GM23248 (cell line): Measurements from ENCODE around the gene PEX13.

ENCODE experiments used
- EZH2 ChIP-seq: fragments of 200-600 bp; sonication (generic); IDR thresholded peaks from 2 replicates; pipeline ENCODE4 v1.6.1; 2018; ENCODE audit warnings: antibody characterized with exemption, mild to moderate bottlenecking; ENCODE audit not compliant: insufficient read depth, poor library complexity, severe bottlenecking
- EZH2phosphoT487 ChIP-seq: fragments of 200-600 bp; sonication (generic); IDR thresholded peaks from 2 replicates; pipeline ENCODE4 v1.6.1; 2018; ENCODE audit warnings: antibody characterized with exemption, moderate library complexity, mild to moderate bottlenecking, low read depth; ENCODE audit not compliant: insufficient read depth

DNA sequence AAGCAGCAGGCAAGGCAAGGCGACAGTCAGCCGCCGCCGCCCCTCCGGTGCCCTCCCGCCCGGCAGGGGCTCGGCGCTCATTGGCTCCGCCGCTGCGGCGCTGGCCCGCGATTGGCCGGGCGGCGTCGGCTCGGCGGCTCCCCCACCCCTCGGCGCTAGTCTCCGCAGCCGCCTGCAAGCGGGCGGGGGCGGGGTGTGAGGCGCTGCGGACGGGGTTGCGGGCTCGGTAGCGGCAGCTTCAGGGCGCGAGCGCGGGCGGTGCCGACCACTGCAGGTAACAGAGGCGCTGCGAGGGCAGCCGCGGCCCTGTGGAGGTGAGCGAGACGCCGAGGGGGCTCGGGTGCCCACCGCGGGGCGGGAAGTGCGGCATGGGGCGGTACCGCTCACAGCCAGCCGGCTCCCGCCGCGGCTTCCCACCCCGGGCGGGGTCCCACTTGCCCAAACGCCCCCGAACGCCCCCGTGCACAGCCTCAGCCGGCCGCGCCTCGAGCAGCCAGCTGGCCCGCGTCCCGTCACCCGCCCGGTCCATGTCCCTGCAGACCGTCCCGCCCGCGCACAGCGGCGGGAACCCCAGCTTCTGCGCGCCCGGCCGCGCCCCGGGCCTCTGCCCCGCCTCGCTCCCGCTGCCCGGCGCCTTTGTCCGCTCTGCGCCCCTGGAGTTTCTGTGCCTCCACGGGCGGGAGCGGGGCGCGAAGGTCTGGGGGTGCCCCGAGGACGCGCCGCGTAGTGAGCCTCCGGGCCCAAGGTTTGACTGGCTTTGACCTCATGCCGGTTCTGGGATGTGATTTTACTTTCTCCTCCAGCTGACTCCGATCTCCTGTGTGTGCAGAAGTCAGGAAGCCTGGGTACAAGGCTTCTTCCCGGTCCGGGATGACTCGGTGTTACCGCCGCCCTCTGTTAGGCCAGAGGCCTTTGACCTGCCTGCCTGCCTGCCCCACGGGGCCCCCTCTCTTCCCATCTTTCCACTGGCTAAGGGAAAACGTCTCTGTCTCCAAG lies 48.5 kb downstream of the PEX13 start, which contains the start of gene SANBR:
- TF ChIP-seq EZH2: no peak
- TF ChIP-seq EZH2phosphoT487: no peak
